HepG2 (cell line): ENCODE measurements around the gene TULP4. TPM values are rescaled to one million over a fixed set of nuclear protein-coding genes. Genes with fewer than 3 reads are reported as not detected.

Experiments used
- ATAC-seq: fragments of 200-7000 bp; cut with Tn5 transposase; 3 replicates; pipeline ENCODE4 v1.9.1; 2020; ENCODE audit warnings: mild to moderate bottlenecking, moderate library complexity
- BruUV-seq: library from RNA; stranded (reverse); fragments of 400-500 nt; replicated peaks from 2 replicates; lab custom pipeline; 2021; lab: Mats Ljungman, UMichigan
- CTCF ChIA-PET: fragments of 300-600 bp; formaldehyde crosslinking; extraction: SDS; loops from one replicate; lab custom pipeline; 2021; ENCODE audit warnings: low total read pairs, inconsistent platforms, low intra/inter-chr PET ratio; lab: Yijun Ruan, JAX
- POLR2A ChIA-PET: fragments of 350-600 bp; sonication (Branson Sonifier 250); formaldehyde crosslinking; loops from one replicate; lab custom pipeline; 2020; ENCODE audit warnings: antibody characterized with exemption, inconsistent platforms; lab: Yijun Ruan, JAX
- DNase-seq: peaks from one replicate; pipeline ENCODE4 v3.0.0-alpha.2; 2015; ENCODE audit warnings: low spot score
- FAIRE-seq: peaks from 3 replicates; lab custom pipeline; 2011; peaks lifted over from hg19 to GRCh38; lab: Jason Lieb, UNC
- H2AFZ ChIP-seq: one replicate; pipeline ENCODE4 v1.6.1; 2011; ENCODE audit warnings: low read length, inconsistent platforms
- H3K27ac ChIP-seq: fragments of 300-600 bp; 3 replicates; pipeline ENCODE4 v1.8.0; 2011; ENCODE audit warnings: mixed run types, mild to moderate bottlenecking, mixed read lengths, low read length, inconsistent platforms; ENCODE audit not compliant: insufficient read depth; ENCODE audit errors: extremely low read length
- H3K27me3 ChIP-seq, 2 experiments: fragments of 200-600 bp in 1 of 2; 2 replicates in 1 of 2; 3 replicates in 1 of 2; pipeline versions ENCODE4 v1.6.0 to v1.8.0; 2011; ENCODE audit warnings: low read length in 2 of 2, mild to moderate bottlenecking in 2 of 2, moderate library complexity in 2 of 2, inconsistent platforms in 1 of 2; ENCODE audit not compliant: insufficient read depth in 2 of 2, control insufficient read depth in 1 of 2
- H3K36me3 ChIP-seq, 2 experiments: fragments of 200-600 bp in 1 of 2; replicated peaks in 1 of 2; 2 replicates in 1 of 2; 3 replicates in 1 of 2; pipeline versions ENCODE4 v1.5.1 to v1.8.0; 2011; ENCODE audit warnings: low read length in 2 of 2, inconsistent platforms in 1 of 2; ENCODE audit not compliant: insufficient read depth in 2 of 2, control insufficient read depth in 1 of 2
- H3K4me1 ChIP-seq: 2 replicates; pipeline ENCODE4 v1.5.1; 2012; ENCODE audit warnings: low read length, inconsistent platforms; ENCODE audit not compliant: insufficient read depth
- H3K4me2 ChIP-seq: 2 replicates; pipeline ENCODE4 v1.6.0; 2011; ENCODE audit warnings: low read depth, low read length, inconsistent platforms
- H3K4me3 ChIP-seq, 3 experiments: fragments of 200-600 bp in 1 of 3; sonication (generic), shearing (Covaris generic) in 1 of 3; replicated peaks in 1 of 3; 2 replicates each; pipeline ENCODE4 v1.5.1; 2011 to 2016; ENCODE audit warnings: low read length in 3 of 3, inconsistent platforms in 2 of 3, low read depth in 2 of 3, mild to moderate bottlenecking in 2 of 3, control low read depth in 1 of 3, mixed read lengths in 1 of 3; ENCODE audit not compliant: insufficient read depth in 1 of 3
- H3K79me2 ChIP-seq: one replicate; pipeline ENCODE4 v1.6.1; 2011; ENCODE audit warnings: low read length, inconsistent platforms; ENCODE audit not compliant: insufficient read depth
- H3K9ac ChIP-seq: 2 replicates; pipeline ENCODE4 v1.6.0; 2011; ENCODE audit warnings: mild to moderate bottlenecking, low read depth, low read length, inconsistent platforms; ENCODE audit not compliant: insufficient read depth
- H3K9me3 ChIP-seq: 2 replicates; pipeline ENCODE4 v1.5.1; 2012; ENCODE audit warnings: mild to moderate bottlenecking, low read length
- H4K20me1 ChIP-seq: 2 replicates; pipeline ENCODE4 v1.6.0; 2011; ENCODE audit warnings: inconsistent platforms, mild to moderate bottlenecking, low read length, moderate library complexity; ENCODE audit not compliant: insufficient read depth
- CCDC6 ChIP-seq: sonication (generic); formaldehyde crosslinking; IDR thresholded peaks from 2 replicates; pipeline ENCODE4 v1.8.1; 2022; ENCODE audit warnings: mild to moderate bottlenecking, missing genetic modification reagents, moderate library complexity
- FOXJ3 ChIP-seq: sonication (generic); formaldehyde crosslinking; IDR thresholded peaks from 2 replicates; pipeline ENCODE4 v1.4.0; 2020; ENCODE audit warnings: missing genetic modification reagents, mild to moderate bottlenecking, borderline replicate concordance
- HCFC1 ChIP-seq: fragments of 150-350 bp; IDR thresholded peaks from 2 replicates; pipeline ENCODE4 v1.6.1; 2014; ENCODE audit warnings: low read depth, low read length
- JUN ChIP-seq: sonication (generic); formaldehyde crosslinking; IDR thresholded peaks from 2 replicates; pipeline ENCODE4 v1.4.0; 2020; ENCODE audit warnings: mild to moderate bottlenecking, missing genetic modification reagents
- MED13 ChIP-seq: sonication (generic); formaldehyde crosslinking; IDR thresholded peaks from 2 replicates; pipeline ENCODE4 v1.5.0; 2020; ENCODE audit warnings: missing genetic modification reagents
- MLXIP ChIP-seq: sonication (generic); formaldehyde crosslinking; IDR thresholded peaks from 2 replicates; pipeline ENCODE4 v1.9.0; 2021; ENCODE audit warnings: missing genetic modification reagents, borderline replicate concordance
- NCOR1 ChIP-seq: fragments of 200-600 bp; sonication (generic); IDR thresholded peaks from 2 replicates; pipeline ENCODE4 v1.7.0; 2017; ENCODE audit warnings: antibody characterized with exemption, low read length, borderline replicate concordance
- PHF21A ChIP-seq: sonication (generic); formaldehyde crosslinking; IDR thresholded peaks from 2 replicates; pipeline ENCODE4 v1.5.0; 2020; ENCODE audit warnings: mild to moderate bottlenecking, missing genetic modification reagents
- SUZ12 ChIP-seq: fragments of 150-350 bp; IDR thresholded peaks from 2 replicates; pipeline ENCODE4 v1.6.1; 2014; ENCODE audit warnings: low read depth, low read length
- SYNCRIP ChIP-seq: fragments of 200-400 bp; formaldehyde crosslinking; IDR thresholded peaks from 2 replicates; pipeline ENCODE4 v1.6.1; 2018; ENCODE audit warnings: mild to moderate bottlenecking, low read depth, low read length; ENCODE audit not compliant: insufficient read depth
- TEAD3 ChIP-seq: optimal IDR thresholded peaks from 2 replicates; pipeline ENCODE3; 2016; ENCODE audit warnings: borderline replicate concordance
- ZBTB44 ChIP-seq: sonication (generic); formaldehyde crosslinking; IDR thresholded peaks from 2 replicates; pipeline ENCODE4 v1.4.0; 2020; ENCODE audit warnings: missing genetic modification reagents
- ZNF143 ChIP-seq: sonication (generic); formaldehyde crosslinking; IDR thresholded peaks from 2 replicates; pipeline ENCODE4 v1.4.0; 2020; ENCODE audit warnings: missing genetic modification reagents
- ZNF263 ChIP-seq: sonication (generic); formaldehyde crosslinking; IDR thresholded peaks from 2 replicates; pipeline ENCODE4 v1.4.0; 2020; ENCODE audit warnings: missing genetic modification reagents
- ZNF350 ChIP-seq: sonication (generic); formaldehyde crosslinking; IDR thresholded peaks from 2 replicates; pipeline ENCODE4 v1.4.0; 2020; ENCODE audit warnings: mild to moderate bottlenecking, low read depth, missing genetic modification reagents, borderline replicate concordance
- ZNF710 ChIP-seq: sonication (generic); formaldehyde crosslinking; IDR thresholded peaks from 2 replicates; pipeline ENCODE4 v1.5.0; 2020; ENCODE audit warnings: mild to moderate bottlenecking, missing genetic modification reagents, borderline replicate concordance
- ZNF747 ChIP-seq: sonication (generic); formaldehyde crosslinking; IDR thresholded peaks from 2 replicates; pipeline ENCODE4 v1.8.1; 2023; ENCODE audit warnings: missing genetic modification reagents, mild to moderate bottlenecking, borderline replicate concordance
- WGBS: methylation state at CpG from one replicate; pipeline ENCODE4 v1.1.6; 2017; ENCODE audit warnings: low lambda C conversion rate; 5-methylcytosine and 5-hydroxymethylcytosine counted together
- in situ Hi-C: cut with HindIII; loops from 2 replicates; pipeline ENCODE4 v1.10.0; 2017; ENCODE audit warnings: low pct_unique_long_range_greater_than_20kb; ENCODE audit not compliant: extremely low pct_ligation_motif_present
- intact Hi-C: fragments of 100-400 bp; cut with micrococcal nuclease; formaldehyde crosslinking; loops from one replicate; pipeline ENCODE4 v1.10.0; 2022; ENCODE audit not compliant: unreplicated experiment
- polyA plus RNA-seq, 8 experiments: library from polyadenylated mRNA; depleted of rRNA in 3 of 8; stranded (reverse) in 7 of 8; unstranded in 1 of 8; fragments of >200 nt; fragmentation: Illumina TruSeq in 4 of 8; extraction: Trizol in 4 of 8; gene quantifications; 2 replicates each; pipeline versions ENCODE4 v1.2.1 to v1.2.3, GENCODE V29; 2011 to 2016; ENCODE audit warnings: low read depth in 4 of 8, missing spikeins in 1 of 8, mixed read lengths in 1 of 8; ENCODE audit not compliant: insufficient read depth in 1 of 8
- total RNA-seq, 5 experiments: library from RNA; depleted of rRNA; stranded (reverse); fragments of >200 nt; fragmentation: Illumina TruSeq; extraction: Trizol; gene quantifications; 2 replicates each; pipeline ENCODE4 v1.2.3, GENCODE V29; 2016; ENCODE audit warnings: low read depth in 1 of 5

Gene TULP4
- total and polyA plus RNA-seq, 2 of the 13 experiments (the other 11 are each of a cell fraction or from before 2014, with no cell fraction given) = 21.1 to 122 TPM

GRCh38 chr6:158322724-158323560 is 10.7 kb downstream of the TULP4 start:
- H3K4me1 ChIP-seq = peaks cover 70% of the 10 kb centered on the region
- no peaks in the 10 kb centered on the region for H3K9me3 ChIP-seq
- FAIRE-seq (peak; percentile 80), DNase-seq (peak; percentile 97), ATAC-seq (peak; percentile 92)
- TSS peak; percentile 52 for BruUV-seq
- in situ Hi-C loops = no loop called here
- peaks cover 82% of the 10 kb centered on the region for H3K79me2 ChIP-seq
- H2AFZ ChIP-seq = no peak overlapping the region
- H3K4me3 ChIP-seq = peak overlapping the region in 1 of 3 experiments; percentile 43; a peak in 2 of 6 replicates
- intact Hi-C loops = loop anchor here (5.0 to 10.0 kb wide), 2 partner anchors 62 to 91 kb away; no protein-coding TSS in a partner anchor
- H4K20me1 ChIP-seq = no peaks in the 10 kb centered on the region
- H3K36me3 ChIP-seq = peaks cover 2 to 8% of the 10 kb centered on the region in 2 experiments; a peak in 2 of 5 replicates
- peak overlapping the region; percentile 67 for H3K9ac ChIP-seq
- POLR2A ChIA-PET = interaction anchor here (0.7 to 2.6 kb wide), 11 partner anchors 9 to 220 kb away, joined by 3 to 16 read pairs (median 4); no protein-coding TSS in a partner anchor
- no peaks in the 10 kb centered on the region for H3K27me3 ChIP-seq
- WGBS = 3% methylated on average over 11 of the region's 11 CpGs
- H3K4me2 ChIP-seq = peak overlapping the region; percentile 67
- peak overlapping the region; percentile 91 for H3K27ac ChIP-seq
- CTCF ChIA-PET = no interaction called here
- no peak for TF ChIP-seq ZNF350 (CRISPR knock-in tag)
- TF ChIP-seq HCFC1 = no peak
- no peak for TF ChIP-seq ZNF143 (CRISPR knock-in tag)
- peak; percentile 59; the same call in 1 of the 2 replicates for TF ChIP-seq ZNF263 (CRISPR knock-in tag)
- TF ChIP-seq JUN = 0 out of 2 replicates have a peak, but pooled peaks have one; percentile 65
- TF ChIP-seq TEAD3 (CRISPR knock-in tag) = peak; percentile 85
- TF ChIP-seq CCDC6 = no peak; the same call in 1 of the 2 replicates
- peak; percentile 96 for TF ChIP-seq ZNF710
- peak; percentile 94 for TF ChIP-seq FOXJ3
- peak; percentile 97 for TF ChIP-seq MLXIP (CRISPR knock-in tag)
- no peak for TF ChIP-seq SUZ12
- no peak for TF ChIP-seq ZBTB44 (CRISPR knock-in tag)
- peak; percentile 92 for TF ChIP-seq PHF21A (CRISPR knock-in tag)
- no peak for TF ChIP-seq SYNCRIP
- peak; percentile 90; the same call in 1 of the 2 replicates for TF ChIP-seq ZNF747 (CRISPR knock-in tag)
- TF ChIP-seq NCOR1 = peak; percentile 94
- TF ChIP-seq MED13 = peak; percentile 84
